NCI-H345 (cell line): Measurements from ENCODE around the gene JADE2.
"Not testable (repeated sequence)": the region's sequence is repeated elsewhere in the genome, so short reads cannot be mapped to it uniquely, and the experiment has no call there.

Experiments
- DNase-seq: peaks from one replicate; lab custom pipeline; 2025; lab: John Stamatoyannopoulos, UW

JADE2 gene

GRCh38 chr5:134508521-134509195, 16.8 kb upstream of the JADE2 start:
- no peak for DNase-seq

- DNase-seq = no peak
Measured at GRCh38 chr5:134509308-134510040, 16.0 kb upstream of the JADE2 start.

- DNase-seq = no peak
Measured at GRCh38 chr5:134510970-134511795, 14.3 kb upstream of the JADE2 start.

- no peak for DNase-seq
Measured at GRCh38 chr5:134511796-134512660, 13.4 kb upstream of the JADE2 start.

DNA sequence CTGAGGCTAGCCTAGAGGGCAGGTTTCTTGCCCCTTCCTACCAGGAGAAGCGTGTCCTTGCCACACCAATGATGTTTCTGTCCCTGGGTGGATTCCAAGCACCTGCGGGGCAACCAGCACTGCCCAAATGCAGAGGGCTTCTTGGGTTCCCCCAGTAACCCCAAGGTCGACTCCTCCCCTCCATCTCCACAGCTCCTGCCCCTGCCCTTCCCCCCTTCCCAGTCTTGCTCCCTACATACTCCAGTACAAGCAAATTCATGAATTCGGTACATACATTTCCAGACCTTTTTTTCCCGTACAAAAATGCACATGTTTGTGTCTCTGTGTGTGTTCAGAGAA, 12.8 kb upstream of the JADE2 start:
- no peak for DNase-seq

DNA sequence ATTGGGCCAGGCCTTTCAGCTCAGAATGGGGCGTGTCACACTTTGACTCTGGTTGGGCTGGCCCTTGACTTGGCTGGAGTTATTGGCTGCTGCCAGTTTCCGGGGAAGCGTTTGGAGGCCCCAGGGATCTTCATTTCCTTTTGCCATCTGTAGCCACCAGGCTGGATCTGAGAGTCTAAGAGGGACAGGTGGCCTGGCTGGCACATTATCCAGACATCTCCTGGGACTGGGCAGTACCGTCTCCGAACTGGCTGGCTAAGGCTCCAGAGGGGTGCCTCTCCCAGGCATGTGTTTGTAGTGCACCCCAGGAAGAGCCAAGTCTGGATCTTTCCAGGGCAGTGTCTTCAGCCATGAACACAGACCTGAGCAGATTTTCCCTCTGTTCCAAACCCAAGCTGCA, 9.7 kb upstream of the JADE2 start:
- DNase-seq = no peak

GRCh38 chr5:134516984-134517383, 8.5 kb upstream of the JADE2 start:
- not testable (repeated sequence) for DNase-seq

DNA sequence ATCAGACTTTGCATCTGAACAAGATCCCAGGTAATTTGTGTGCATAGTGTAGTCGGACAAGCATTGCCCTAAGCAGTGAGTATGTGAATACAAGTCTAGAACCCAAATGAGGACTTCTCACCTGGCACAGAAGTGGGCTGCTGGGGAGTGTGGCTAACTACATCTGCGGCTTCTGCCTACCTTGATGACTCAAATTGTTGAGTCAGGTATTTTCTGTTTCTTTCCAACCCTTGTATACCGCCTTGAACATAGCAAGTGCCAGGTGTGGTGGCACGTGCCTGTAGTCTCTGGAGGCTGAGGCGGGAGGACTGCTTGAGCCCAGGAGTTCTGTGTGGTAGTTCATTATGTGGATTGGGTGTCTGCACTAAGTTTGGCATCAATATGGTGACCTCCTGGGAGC, 7.9 kb upstream of the JADE2 start:
- DNase-seq = no peak

GRCh38 chr5:134519989-134520388, 5.5 kb upstream of the JADE2 start:
- DNase-seq = no peak

- no peak for DNase-seq
Measured at GRCh38 chr5:134521841-134522240, 3.6 kb upstream of the JADE2 start.

- DNase-seq = no peak
Measured at GRCh38 chr5:134523543-134524271, 1.8 kb upstream of the JADE2 start.

GRCh38 chr5:134524272-134524825, 1.1 kb upstream of the JADE2 start:
- DNase-seq = peak; percentile 52

GRCh38 chr5:134525683-134526482, 413 bp downstream of the JADE2 start:
- DNase-seq = peak; percentile 53

DNA sequence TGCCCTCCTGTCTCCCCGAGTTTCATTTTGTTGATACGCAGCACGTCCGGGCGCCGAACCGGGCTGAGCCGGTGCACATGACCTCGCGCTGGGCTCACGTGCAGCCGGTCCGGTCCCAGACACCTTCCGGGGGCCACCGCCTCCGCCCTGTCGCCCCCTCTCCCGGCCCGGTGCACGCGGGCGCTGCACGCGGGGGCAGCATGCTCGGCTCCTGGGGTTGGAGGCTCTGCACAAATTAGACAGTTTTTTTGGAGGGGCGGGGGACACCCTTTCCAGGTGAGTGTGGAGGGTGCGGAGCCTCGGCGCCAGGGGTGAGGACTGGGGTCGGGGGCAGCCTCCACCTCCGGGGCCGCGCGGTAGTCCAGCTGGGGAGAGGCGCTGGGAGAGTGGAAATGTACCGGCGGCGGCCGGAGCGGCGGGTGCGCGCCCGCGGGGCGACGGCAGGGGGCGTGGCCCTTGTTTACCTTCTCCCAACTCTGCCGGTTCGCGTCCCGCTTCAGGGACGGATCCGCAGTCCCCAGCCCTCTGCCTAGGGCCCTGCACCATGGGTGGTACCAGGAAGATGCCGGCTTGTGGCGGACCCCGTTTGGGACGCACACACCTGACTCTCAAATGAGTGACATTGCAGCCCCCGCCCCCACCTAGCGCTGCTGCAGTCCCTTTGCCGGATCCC, 1.1 kb downstream of the JADE2 start:
- DNase-seq = peak; percentile 88

DNA sequence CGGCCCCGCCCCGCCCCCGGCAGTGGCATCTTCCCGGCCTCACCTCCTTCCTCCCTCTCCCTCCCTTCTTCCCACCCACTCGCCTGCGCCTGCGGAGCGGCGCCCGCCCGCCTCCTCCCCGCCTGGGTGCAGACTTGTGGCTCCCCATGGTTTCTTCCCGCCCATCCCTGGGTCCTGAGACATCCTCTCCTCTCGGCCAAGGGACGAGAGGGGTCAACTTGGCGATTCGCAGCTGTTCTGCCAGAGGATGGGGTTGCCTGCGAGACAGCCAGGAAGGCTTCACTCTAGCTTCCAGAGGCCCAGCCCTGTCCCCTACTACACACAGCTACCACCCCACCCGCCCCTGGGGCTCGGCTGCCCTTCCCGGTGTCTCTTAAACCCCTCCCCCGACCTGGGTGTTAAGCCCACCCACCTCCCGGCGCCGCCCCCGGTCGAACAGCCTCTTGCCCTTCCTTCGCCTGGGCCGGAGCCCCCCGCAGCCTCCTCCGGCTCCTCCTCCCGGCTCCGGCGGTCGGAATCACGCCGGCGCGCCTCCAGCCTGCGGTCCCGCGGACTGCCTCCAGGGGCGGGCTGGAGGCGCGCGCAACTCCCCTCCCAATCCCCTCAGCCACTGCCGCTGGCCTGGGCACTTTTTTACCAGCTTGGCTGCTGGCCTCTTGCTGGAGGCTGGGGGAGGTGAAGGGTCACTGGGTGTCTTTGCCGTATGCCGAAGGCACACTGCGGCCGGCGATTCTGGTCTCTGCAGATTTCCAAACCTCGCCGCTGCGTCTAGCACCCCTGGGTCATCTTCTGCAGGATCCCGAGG, 1.9 kb downstream of the JADE2 start:
- peak; percentile 90 for DNase-seq

GRCh38 chr5:134527961-134528424, 2.5 kb downstream of the JADE2 start:
- DNase-seq = no peak

- no peak for DNase-seq
Measured at GRCh38 chr5:134528556-134528955, 3.1 kb downstream of the JADE2 start.

GRCh38 chr5:134529460-134529859, 4.0 kb downstream of the JADE2 start:
- no peak for DNase-seq
